A673 (cell line): Measurements from ENCODE around the gene CAST. TPM values are rescaled to one million over a fixed set of nuclear protein-coding genes. Genes with fewer than 3 reads are reported as not detected.
A peak's percentile ranks its signal among the peaks of the same experiment; 100 is the strongest.

Experiments used
- BruUV-seq: library from RNA; stranded (reverse); fragments of 400-500 nt; replicated peaks from 2 replicates; lab custom pipeline; 2021; lab: Mats Ljungman, UMichigan
- CTCF ChIA-PET: fragments of 300-600 bp; sonication (Branson Sonifier 250); formaldehyde crosslinking; loops from one replicate; lab custom pipeline; 2022; ENCODE audit warnings: antibody characterized with exemption; lab: Charles Lee
- POLR2A ChIA-PET: fragments of 300-600 bp; sonication (Branson Sonifier 250); formaldehyde crosslinking; loops from one replicate; lab custom pipeline; 2022; ENCODE audit warnings: antibody characterized with exemption; ENCODE audit not compliant: low non-redundant PET; lab: Charles Lee
- DNase-seq: peaks from one replicate; pipeline ENCODE4 v3.0.0-alpha.2; 2015; ENCODE audit warnings: low spot score
- H3K27ac ChIP-seq: fragments of 200-600 bp; sonication (generic); 2 replicates; pipeline ENCODE4 v1.5.1; 2016; ENCODE audit warnings: mixed run types, low read depth, mild to moderate bottlenecking, mixed read lengths, antibody characterized with exemption, low read length; ENCODE audit not compliant: poor library complexity, severe bottlenecking
- H3K27me3 ChIP-seq: fragments of 200-600 bp; sonication (generic); replicated peaks from 2 replicates; pipeline ENCODE4 v1.6.1; 2017; ENCODE audit warnings: mixed run types, low read depth, mild to moderate bottlenecking, mixed read lengths, antibody characterized with exemption, low read length; ENCODE audit not compliant: insufficient read depth, poor library complexity
- H3K36me3 ChIP-seq: fragments of 200-600 bp; sonication (generic); 2 replicates; pipeline ENCODE4 v1.6.1; 2016; ENCODE audit warnings: mixed run types, mild to moderate bottlenecking, mixed read lengths, antibody characterized with exemption, low read length; ENCODE audit not compliant: insufficient read depth, poor library complexity, severe bottlenecking
- H3K4me1 ChIP-seq: fragments of 200-600 bp; sonication (generic); 2 replicates; pipeline ENCODE4 v1.6.1; 2017; ENCODE audit warnings: mixed run types, mild to moderate bottlenecking, mixed read lengths, antibody characterized with exemption, low read length; ENCODE audit not compliant: insufficient read depth, poor library complexity, severe bottlenecking
- H3K4me3 ChIP-seq: fragments of 200-600 bp; sonication (generic); 2 replicates; pipeline ENCODE4 v1.5.1; 2016; ENCODE audit warnings: low read depth, mixed run types, mild to moderate bottlenecking, mixed read lengths, low read length; ENCODE audit not compliant: poor library complexity, severe bottlenecking
- H3K9me3 ChIP-seq: fragments of 200-600 bp; sonication (generic); 2 replicates; pipeline ENCODE4 v1.6.1; 2016; ENCODE audit warnings: mixed run types, low read depth, mild to moderate bottlenecking, mixed read lengths, antibody characterized with exemption, low read length; ENCODE audit not compliant: poor library complexity, severe bottlenecking
- CTCF ChIP-seq: fragments of 300-800, 200-600 bp; sonication (generic); conservative IDR thresholded peaks from 2 replicates; pipeline ENCODE4 v1.5.1; 2017; ENCODE audit warnings: low read depth, mild to moderate bottlenecking, antibody characterized with exemption, low read length, moderate library complexity, mixed read lengths
- EZH2 ChIP-seq: fragments of 200-600 bp; sonication (generic); IDR thresholded peaks from 2 replicates; pipeline ENCODE4 v1.6.1; 2017; ENCODE audit warnings: borderline replicate concordance, low read depth, mild to moderate bottlenecking, mixed read lengths, antibody characterized with exemption, low read length; ENCODE audit not compliant: poor library complexity, severe bottlenecking
- intact Hi-C: fragments of 100-400 bp; cut with micrococcal nuclease; formaldehyde crosslinking; loops from one replicate; pipeline ENCODE4 v1.10.0; 2022; ENCODE audit not compliant: unreplicated experiment
- total RNA-seq: library from RNA; stranded (reverse); gene quantifications from 2 replicates; pipeline ENCODE4 v1.2.3, GENCODE V29; 2021

Gene CAST
- total RNA-seq, 1 experiment from 2014 or later, result 66.8 TPM

- no peak for DNase-seq
- ChIA-PET POLR2A (no interaction called here), CTCF (no interaction called here)
- no peak overlapping the region for H3K4me3 ChIP-seq
- no peak overlapping the region for H3K27ac ChIP-seq
- intact Hi-C loops, result no loop called here
- peaks cover 16% of the 10 kb centered on the region for H3K4me1 ChIP-seq
- TF ChIP-seq CTCF (no peak), EZH2 (no peak)
- peaks cover 18% of the 10 kb centered on the region for H3K36me3 ChIP-seq
- no peaks in the 10 kb centered on the region for H3K9me3 ChIP-seq
- no TSS peak for BruUV-seq
- H3K27me3 ChIP-seq, result no peaks in the 10 kb centered on the region
Measured at GRCh38 chr5:96758621-96759020, 96.4 kb downstream of the CAST start.

GRCh38 chr5:96761618-96762017 lies 99.4 kb downstream of the CAST start:
- no peaks in the 10 kb centered on the region for H3K27me3 ChIP-seq
- POLR2A ChIA-PET, result no interaction called here
- CTCF ChIA-PET, result interaction anchor here (0.9 kb wide), 1 partner anchor 9 kb away, joined by 6 read pairs; no protein-coding TSS in a partner anchor
- peak; percentile 52 for DNase-seq
- no peak overlapping the region for H3K4me3 ChIP-seq
- intact Hi-C loops, result no loop called here
- H3K27ac ChIP-seq, result no peak overlapping the region
- peaks cover 16% of the 10 kb centered on the region for H3K4me1 ChIP-seq
- BruUV-seq, result no TSS peak
- TF ChIP-seq EZH2 (no peak), CTCF (no peak)
- H3K36me3 ChIP-seq, result peaks cover 20% of the 10 kb centered on the region
- no peaks in the 10 kb centered on the region for H3K9me3 ChIP-seq

GRCh38 chr5:96763026-96763425 lies 100.8 kb downstream of the CAST start:
- CTCF ChIA-PET, result no interaction called here
- intact Hi-C loops, result no loop called here
- Histone ChIP-seq H3K36me3 (peaks cover 25% of the 10 kb centered on the region), H3K27ac (no peak overlapping the region), H3K4me1 (peaks cover 16% of the 10 kb centered on the region), H3K27me3 (no peaks in the 10 kb centered on the region), H3K9me3 (no peaks in the 10 kb centered on the region), H3K4me3 (no peak overlapping the region)
- DNase-seq, result no peak
- TF ChIP-seq CTCF (no peak), EZH2 (no peak)
- POLR2A ChIA-PET, result interaction anchor here (0.6 kb wide), 1 partner anchor 124 kb away, joined by 3 read pairs; no protein-coding TSS in a partner anchor
- BruUV-seq, result no TSS peak
